B cell (primary cell): ENCODE measurements around the gene TFAP2A. TPM values are rescaled to one million over a fixed set of nuclear protein-coding genes. Genes with fewer than 3 reads are reported as not detected.

ENCODE experiments used
- polyA plus RNA-seq: library from polyadenylated mRNA; depleted of rRNA; stranded (reverse); fragments of >200 nt; gene quantifications from 2 replicates; pipeline ENCODE4 v1.2.3, GENCODE V29; 2012
- small RNA-seq: library from RNA; depleted of rRNA; stranded (forward); fragments of <200 nt; gene quantifications from one replicate; pipeline ENCODE3, GENCODE V24; 2012; ENCODE audit warnings: low replicate concordance, low read depth; ENCODE audit not compliant: insufficient read length
- total RNA-seq, 2 donors: library from RNA; stranded (reverse); fragments of 120-200 nt in 1 of 2; gene quantifications; 1 replicate in 1 of 2; 2 replicates in 1 of 2; pipeline versions ENCODE4 v1.2.3 to v1.2.4, GENCODE V29; 2013 to 2022

TFAP2A gene
- total and polyA plus RNA-seq, 2 donors (not counting 1 experiment from before 2014, with no cell fraction given) = not detected

Small RNAs within 50 kb of the gene (small RNA-seq; reads per million reads assigned to genes)
- gene MIR5689 = not detected

Other genes starting within 250 kb of the TFAP2A start
- gene GCNT2, start 106.3 kb upstream of the TFAP2A start, total RNA-seq = 32.1 and 38.1 TPM in 2 replicates
- 5.9 and 6.8 TPM in 2 replicates for gene GCNT2, start 106.3 kb upstream of the TFAP2A start, polyA plus RNA-seq